H1 (cell line): ENCODE measurements around the gene OR51S1. TPM values are rescaled to one million over a fixed set of nuclear protein-coding genes. Genes with fewer than 3 reads are reported as not detected.

Source experiments
- CTCF ChIA-PET: fragments of 300-600 bp; sonication (Branson Sonifier 250); formaldehyde crosslinking; loops from one replicate; lab custom pipeline; 2021; ENCODE audit not compliant: partially characterized antibody; lab: Charles Lee
- POLR2A ChIA-PET: fragments of 300-600 bp; sonication (Branson Sonifier 250); formaldehyde crosslinking; loops from one replicate; lab custom pipeline; 2021; ENCODE audit warnings: inconsistent platforms; ENCODE audit not compliant: partially characterized antibody; lab: Charles Lee
- DNase-seq, 2 experiments: peaks; one replicate each; pipeline versions ENCODE4 v3.0.0 to v3.0.0-alpha.2; 2010 to 2022; ENCODE audit warnings: low spot score in 2 of 2, low read depth in 1 of 2, mixed read lengths in 1 of 2
- FAIRE-seq: peaks from 2 replicates; lab custom pipeline; 2011; peaks lifted over from hg19 to GRCh38; lab: Jason Lieb, UNC
- H2AFZ ChIP-seq: 2 replicates; pipeline ENCODE4 v1.8.1; 2012; ENCODE audit warnings: low read length, inconsistent platforms
- H2AK5ac ChIP-seq: 2 replicates; pipeline ENCODE4 v1.6.1; 2013; ENCODE audit warnings: low read depth, low read length
- H2BK120ac ChIP-seq: replicated peaks from 2 replicates; pipeline ENCODE3; 2013; ENCODE audit warnings: low read depth, low read length, inconsistent platforms
- H2BK12ac ChIP-seq: 2 replicates; pipeline ENCODE4 v1.6.1; 2013; ENCODE audit warnings: low read depth, low read length
- H2BK15ac ChIP-seq: 2 replicates; pipeline ENCODE4 v1.6.1; 2013; ENCODE audit warnings: low read length
- H2BK20ac ChIP-seq: 2 replicates; pipeline ENCODE4 v1.6.1; 2013; ENCODE audit warnings: low read length
- H2BK5ac ChIP-seq: 2 replicates; pipeline ENCODE4 v1.6.1; 2013; ENCODE audit warnings: low read depth, low read length
- H3K14ac ChIP-seq: 2 replicates; pipeline ENCODE4 v1.6.1; 2013; ENCODE audit warnings: inconsistent platforms; ENCODE audit not compliant: insufficient read length
- H3K18ac ChIP-seq: 2 replicates; pipeline ENCODE4 v1.6.1; 2013; ENCODE audit warnings: low read length; ENCODE audit errors: extremely low read depth
- H3K23ac ChIP-seq: 2 replicates; pipeline ENCODE4 v1.6.1; 2013; ENCODE audit warnings: inconsistent platforms; ENCODE audit not compliant: insufficient read length
- H3K23me2 ChIP-seq: 2 replicates; pipeline ENCODE4 v1.6.1; 2013; ENCODE audit warnings: low read depth, low read length
- H3K27ac ChIP-seq: 2 replicates; pipeline ENCODE4 v1.6.1; 2011; ENCODE audit warnings: low read depth, low read length, inconsistent platforms
- H3K27me3 ChIP-seq, 4 experiments: replicated peaks in 1 of 4; 1 replicate in 1 of 4; 2 replicates in 3 of 4; pipeline versions ENCODE4 v1.6.1 to v1.8.1; 2011 to 2013; ENCODE audit warnings: low read length in 3 of 4, mild to moderate bottlenecking in 3 of 4, inconsistent platforms in 2 of 4, mixed read lengths in 2 of 4, moderate library complexity in 1 of 4; ENCODE audit not compliant: control insufficient read depth in 3 of 4, insufficient read depth in 3 of 4; ENCODE audit errors: extremely low read depth in 1 of 4
- H3K36me3 ChIP-seq, 4 experiments: 2 replicates each; pipeline versions ENCODE4 v1.6.1 to v1.8.1; 2011 to 2013; ENCODE audit warnings: mild to moderate bottlenecking in 4 of 4, low read length in 3 of 4, moderate library complexity in 2 of 4, control low read depth in 1 of 4, inconsistent platforms in 1 of 4; ENCODE audit not compliant: insufficient read depth in 4 of 4, control insufficient read depth in 2 of 4
- H3K4ac ChIP-seq: replicated peaks from 2 replicates; pipeline ENCODE3; 2013; ENCODE audit warnings: low read length, low read depth, mixed read lengths, inconsistent platforms; ENCODE audit not compliant: insufficient read length
- H3K4me1 ChIP-seq, 4 experiments: replicated peaks in 1 of 4; 1 replicate in 1 of 4; 2 replicates in 3 of 4; pipeline versions ENCODE4 v1.6.1 to v1.8.1; 2011 to 2013; ENCODE audit warnings: low read length in 3 of 4, inconsistent platforms in 2 of 4, mixed read lengths in 1 of 4; ENCODE audit not compliant: insufficient read depth in 4 of 4, control insufficient read depth in 3 of 4
- H3K4me2 ChIP-seq, 2 experiments: 2 replicates each; pipeline versions ENCODE4 v1.6.1 to v1.8.1; 2011 to 2013; ENCODE audit warnings: low read depth in 2 of 2, low read length in 2 of 2, control low read depth in 1 of 2, inconsistent platforms in 1 of 2, mild to moderate bottlenecking in 1 of 2; ENCODE audit not compliant: insufficient read depth in 1 of 2
- H3K4me3 ChIP-seq, 4 experiments: fragments of 200-600, 300-600 bp in 1 of 4; sonication (generic), shearing (Covaris generic), sonication (Bioruptor Twin) in 1 of 4; 2 replicates each; pipeline versions ENCODE4 v1.5.1 to v1.8.1; 2011 to 2016; ENCODE audit warnings: low read length in 4 of 4, low read depth in 3 of 4, control low read depth in 2 of 4, inconsistent platforms in 2 of 4, mild to moderate bottlenecking in 2 of 4, mixed read lengths in 1 of 4, moderate library complexity in 1 of 4; ENCODE audit not compliant: insufficient read depth in 2 of 4; ENCODE audit errors: extremely low read depth in 1 of 4
- H3K56ac ChIP-seq: replicated peaks from 2 replicates; pipeline ENCODE3; 2013; ENCODE audit warnings: low read depth, mild to moderate bottlenecking, mixed read lengths, low read length, inconsistent platforms; ENCODE audit not compliant: insufficient read length
- H3K79me1 ChIP-seq: 2 replicates; pipeline ENCODE4 v1.6.1; 2013; ENCODE audit warnings: low read depth, low read length, control low read depth
- H3K79me2 ChIP-seq, 2 experiments: 2 replicates each; pipeline versions ENCODE4 v1.6.1 to v1.8.1; 2012 to 2013; ENCODE audit warnings: low read length in 2 of 2, mild to moderate bottlenecking in 2 of 2, inconsistent platforms in 1 of 2; ENCODE audit not compliant: insufficient read depth in 2 of 2, control insufficient read depth in 1 of 2
- H3K9ac ChIP-seq, 4 experiments: replicated peaks in 1 of 4; 1 replicate in 1 of 4; 2 replicates in 3 of 4; pipeline versions ENCODE4 v1.6.1 to v1.8.1; 2011 to 2013; ENCODE audit warnings: low read depth in 3 of 4, low read length in 3 of 4, control low read depth in 2 of 4, mild to moderate bottlenecking in 2 of 4, moderate library complexity in 2 of 4, inconsistent platforms in 1 of 4; ENCODE audit errors: extremely low read depth in 1 of 4
- H3K9me3 ChIP-seq, 2 experiments: 2 replicates each; pipeline versions ENCODE4 v1.6.1 to v1.8.1; 2012 to 2013; ENCODE audit warnings: mild to moderate bottlenecking in 2 of 2, moderate library complexity in 2 of 2, control low read depth in 1 of 2, inconsistent platforms in 1 of 2, low read depth in 1 of 2, low read length in 1 of 2, mixed read lengths in 1 of 2; ENCODE audit not compliant: insufficient read depth in 2 of 2
- H4K20me1 ChIP-seq, 2 experiments: replicated peaks in 1 of 2; 2 replicates each; pipeline versions ENCODE3 to v1.8.1; 2011 to 2013; ENCODE audit warnings: inconsistent platforms in 2 of 2, low read length in 2 of 2, mild to moderate bottlenecking in 1 of 2; ENCODE audit not compliant: insufficient read depth in 2 of 2, control insufficient read depth in 1 of 2
- H4K5ac ChIP-seq: 2 replicates; pipeline ENCODE4 v1.6.1; 2013; ENCODE audit warnings: low read length, low read depth, mixed read lengths, inconsistent platforms; ENCODE audit not compliant: insufficient read length
- H4K8ac ChIP-seq: 2 replicates; pipeline ENCODE4 v1.8.0; 2013; ENCODE audit warnings: mild to moderate bottlenecking, moderate library complexity, low read length, inconsistent platforms; ENCODE audit not compliant: insufficient read depth; ENCODE audit errors: extremely low read depth
- H4K91ac ChIP-seq: replicated peaks from 2 replicates; pipeline ENCODE3; 2013; ENCODE audit warnings: low read length, mixed read lengths, inconsistent platforms; ENCODE audit not compliant: insufficient read length
- CHD1 ChIP-seq: IDR thresholded peaks from 2 replicates; pipeline ENCODE4 v1.6.1; 2012; ENCODE audit warnings: low read depth, low read length, improper control_type of control experiment
- E2F6 ChIP-seq: IDR thresholded peaks from 2 replicates; pipeline ENCODE4 v1.6.1; 2012; ENCODE audit warnings: inconsistent platforms
- EP300 ChIP-seq, 2 experiments: IDR thresholded peaks; 1 replicate in 1 of 2; 2 replicates in 1 of 2; pipeline ENCODE4 v1.6.1; 2011 to 2012; ENCODE audit warnings: low read depth in 2 of 2, low read length in 2 of 2, mild to moderate bottlenecking in 2 of 2, borderline replicate concordance in 1 of 2, inconsistent platforms in 1 of 2, moderate library complexity in 1 of 2
- NRF1 ChIP-seq: IDR thresholded peaks from 2 replicates; pipeline ENCODE4 v1.6.1; 2011; ENCODE audit warnings: mild to moderate bottlenecking, low read depth, low read length, improper control_type of control experiment
- POLR2AphosphoS5 ChIP-seq: IDR thresholded peaks from 2 replicates; pipeline ENCODE4 v1.6.1; 2011; ENCODE audit warnings: low read depth, low read length
- RBBP5 ChIP-seq: IDR thresholded peaks from 2 replicates; pipeline ENCODE4 v1.7.1; 2012; ENCODE audit warnings: low read depth, mild to moderate bottlenecking, inconsistent platforms, low read length, moderate library complexity, borderline replicate concordance
- SP1 ChIP-seq: IDR thresholded peaks from 2 replicates; pipeline ENCODE4 v1.6.1; 2011; ENCODE audit warnings: low read depth, low read length
- SUZ12 ChIP-seq: fragments of 200-600 bp; sonication (generic); IDR thresholded peaks from 2 replicates; pipeline ENCODE4 v1.6.1; 2012; ENCODE audit warnings: mild to moderate bottlenecking, inconsistent platforms, low read length, moderate library complexity, mixed read lengths
- TAF1 ChIP-seq: IDR thresholded peaks from 2 replicates; pipeline ENCODE4 v1.6.1; 2011; ENCODE audit warnings: mild to moderate bottlenecking, low read depth, low read length
- TAF7 ChIP-seq: optimal IDR thresholded peaks from 2 replicates; pipeline ENCODE3; 2011; ENCODE audit warnings: low read depth, mild to moderate bottlenecking, inconsistent platforms, low read length, moderate library complexity, borderline replicate concordance
- WGBS, 2 experiments: shearing (Covaris generic) in 1 of 2; methylation state at CpG; one replicate each; pipeline versions ENCODE4 v1.1.6 to v1.1.7; 2013 to 2015; ENCODE audit warnings: low lambda C conversion rate in 2 of 2, mixed read lengths in 2 of 2, inconsistent platforms in 1 of 2, low coverage in 1 of 2, missing lambda C conversion rate in 1 of 2; ENCODE audit not compliant: insufficient replicate concordance in 2 of 2, insufficient coverage in 1 of 2, insufficient read length in 1 of 2; ENCODE audit errors: extremely low coverage in 1 of 2, missing lambda C conversion rate in 1 of 2; 5-methylcytosine and 5-hydroxymethylcytosine counted together
- polyA plus RNA-seq, 7 experiments: library from polyadenylated mRNA; depleted of rRNA in 3 of 7; stranded (reverse) in 5 of 7; unstranded in 2 of 7; fragments of >200 nt in 5 of 7; fragments of 200-250 nt in 2 of 7; gene quantifications; 1 replicate in 5 of 7; 2 replicates in 1 of 7; 4 replicates in 1 of 7; pipeline versions ENCODE4 v1.2.1 to v1.2.3, GENCODE V29; 2011 to 2013; ENCODE audit warnings: missing spikeins in 2 of 7, mixed read lengths in 2 of 7
- total RNA-seq: library from RNA; stranded (reverse); fragmentation: NEBNext Ultra II Directional; extraction: Animal tissue kit (Norgen Biotek cat#: 25700); gene quantifications from 2 replicates; pipeline ENCODE4 v1.2.1, GENCODE V29; 2021

OR51S1 gene
- total and polyA plus RNA-seq, 2 of the 8 experiments (the other 6 are each of a cell fraction or from before 2014, with no cell fraction given) = not detected

DNA sequence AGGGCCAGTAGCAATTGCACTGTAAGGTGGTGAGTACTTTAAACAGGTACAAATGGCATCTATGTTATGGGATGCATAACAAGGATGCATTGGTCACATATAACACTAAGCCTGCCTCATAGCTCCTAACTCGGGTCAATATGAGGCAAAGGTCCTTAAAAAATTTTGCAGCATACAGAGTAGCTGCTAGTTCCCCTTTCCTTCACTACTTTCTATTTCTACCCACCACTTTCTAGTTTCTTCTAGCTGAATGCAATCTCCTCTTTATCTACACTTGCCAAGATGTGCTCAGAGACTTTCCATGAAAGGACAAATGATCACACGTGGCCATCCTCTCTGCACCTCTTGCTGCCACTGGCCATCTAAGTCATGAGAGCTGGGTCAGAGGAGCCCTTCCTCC lies 18.1 kb downstream of the OR51S1 start:
- FAIRE-seq = no peak
- Histone ChIP-seq H2BK15ac (no peak overlapping the region), H3K4me3 (no peak overlapping the region), H2BK120ac (no peak overlapping the region), H3K23me2 (no peaks in the 10 kb centered on the region), H4K8ac (no peak overlapping the region), H4K5ac (no peak overlapping the region), H3K9ac (no peak overlapping the region), H2AK5ac (no peak overlapping the region), H3K4me2 (no peak overlapping the region), H3K56ac (no peak overlapping the region), H3K4me1 (peaks cover 0 to 2% (median 0%) of the 10 kb centered on the region in 4 experiments; a peak in 1 of 7 replicates), H3K14ac (no peak overlapping the region), H3K18ac (no peak overlapping the region), H2BK5ac (no peak overlapping the region), H3K23ac (no peak overlapping the region), H2BK20ac (no peak overlapping the region), H4K20me1 (no peaks in the 10 kb centered on the region), H3K79me1 (no peaks in the 10 kb centered on the region), H3K36me3 (no peaks in the 10 kb centered on the region), H2AFZ (no peak overlapping the region), H4K91ac (no peak overlapping the region), H2BK12ac (no peak overlapping the region), H3K9me3 (no peaks in the 10 kb centered on the region), H3K27me3 (peaks cover 0 to 2% (median 0%) of the 10 kb centered on the region in 4 experiments; a peak in 1 of 7 replicates), H3K79me2 (no peaks in the 10 kb centered on the region), H3K4ac (no peak overlapping the region), H3K27ac (no peak overlapping the region)
- 56% methylated on average over 2 of the region's 2 CpGs; no CpG with 5 or more reads in 1 of the 2 experiments for WGBS, 2 experiments
- TF ChIP-seq CHD1 (no peak), SUZ12 (no peak), EP300 (IDR thresholded peaks at IDR 0.05; ENCODE audit: borderline replicate concordance in 1 of 2, low read depth in 2 of 2, low read length in 2 of 2) (no peak), TAF1 (no peak), NRF1 (no peak), E2F6 (no peak), RBBP5 (no peak), SP1 (no peak), TAF7 (no peak), POLR2AphosphoS5 (no peak)
- ChIA-PET POLR2A (no interaction called here), CTCF (interaction anchor here (1.0 to 7.7 kb wide), 5 partner anchors 8 to 209 kb away, joined by 3 to 47 read pairs (median 6); partner anchors contain the start of gene OR51D1)
- DNase-seq = no peak
